Eye (tissue), 1 donor: ENCODE measurements around the gene SUDS3.

Experiments
- DNase-seq: peaks from one replicate; pipeline ENCODE4 v3.0.0-alpha.2; 2015

SUDS3 gene

DNA sequence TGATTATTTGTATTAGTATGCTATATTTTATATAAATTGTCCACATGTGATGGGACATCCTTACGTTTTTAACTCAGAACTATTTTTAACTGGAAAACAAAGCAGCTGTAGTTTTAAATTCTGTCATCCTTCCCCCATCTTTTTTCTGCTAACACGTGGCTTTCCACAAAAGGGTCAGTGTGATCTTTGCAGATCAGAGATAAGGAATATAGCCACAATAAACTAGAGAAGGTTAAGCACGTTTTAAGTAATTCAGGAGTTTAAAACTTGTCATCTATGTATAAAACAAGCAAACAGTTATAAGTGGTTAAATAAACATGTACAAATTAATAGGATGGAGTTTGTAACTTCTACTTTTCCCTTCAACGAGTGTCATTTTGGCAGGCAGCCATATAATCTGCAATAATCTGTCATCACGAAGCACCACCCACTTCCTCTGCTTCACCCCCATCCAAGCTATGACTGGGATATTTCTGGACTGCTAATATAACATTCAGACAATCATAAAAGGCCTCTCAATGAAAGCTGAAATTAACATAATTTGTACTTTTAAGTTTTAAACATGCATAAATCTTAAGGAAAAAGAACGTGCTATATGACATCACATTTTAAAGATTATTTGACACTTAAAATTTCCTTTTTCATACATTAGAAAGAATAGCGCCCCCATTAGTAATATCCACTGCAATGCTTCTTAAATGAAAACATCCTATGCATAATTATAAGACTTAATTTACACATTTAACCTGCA lies 18.9 kb upstream of the SUDS3 start:
- DNase-seq = peak; percentile 22

DNA sequence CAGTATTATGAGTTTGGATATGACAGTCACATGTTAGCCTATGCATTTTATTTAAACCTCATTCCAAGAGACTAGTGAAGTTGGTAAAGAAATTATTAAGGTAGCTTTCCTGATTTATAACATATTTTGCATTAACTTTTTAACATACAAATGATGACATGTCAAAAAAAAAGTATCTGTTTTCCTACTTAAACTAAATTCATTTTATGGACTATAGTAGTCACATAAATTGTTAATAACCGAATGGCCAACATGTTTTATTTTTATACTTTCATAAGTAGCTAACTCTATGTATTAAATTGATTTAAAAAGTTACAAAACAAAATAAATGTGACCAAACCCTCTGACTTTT lies 18.4 kb upstream of the SUDS3 start:
- DNase-seq = no peak

DNA sequence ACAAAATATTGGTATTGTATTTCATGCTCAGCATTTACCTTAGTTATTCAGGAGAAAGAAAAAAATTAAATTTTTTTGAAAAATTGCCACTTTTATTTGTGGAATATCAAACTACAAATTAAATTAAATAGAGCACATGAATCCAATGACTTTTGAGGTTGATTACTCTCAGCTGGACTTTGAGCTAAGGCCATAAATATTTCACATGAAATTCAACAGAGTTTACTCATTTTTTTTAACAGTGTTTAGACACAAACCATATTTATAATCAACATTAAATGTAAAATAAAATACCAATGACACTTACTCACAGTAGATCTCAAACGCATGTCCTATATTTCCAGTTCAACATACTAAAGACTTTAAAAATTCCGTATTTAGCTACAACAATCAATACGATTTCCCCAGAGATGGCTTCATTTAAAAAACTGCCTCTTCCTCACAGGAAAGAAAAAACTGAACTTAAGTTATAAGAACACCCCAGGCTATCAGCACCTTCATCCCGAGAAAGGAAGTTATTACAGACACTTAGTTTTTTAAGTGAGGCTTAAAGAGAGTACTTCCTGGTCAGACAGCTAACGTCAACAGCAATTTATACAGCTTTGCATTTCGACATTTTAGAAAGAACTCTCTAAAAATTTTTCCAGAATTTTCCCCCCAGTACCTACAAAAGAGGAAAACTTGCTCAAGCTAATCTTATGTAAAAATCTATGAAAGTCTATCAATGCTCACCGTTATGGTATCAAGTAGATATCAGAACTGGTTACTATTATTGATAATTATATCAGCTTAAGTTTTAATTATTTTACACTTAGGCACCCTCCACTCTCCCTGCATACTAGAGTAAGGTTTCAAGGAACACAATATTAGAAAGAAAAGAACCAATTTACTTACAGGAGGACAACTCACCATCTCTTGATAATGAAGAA lies 17.5 kb upstream of the SUDS3 start:
- no peak for DNase-seq

DNA sequence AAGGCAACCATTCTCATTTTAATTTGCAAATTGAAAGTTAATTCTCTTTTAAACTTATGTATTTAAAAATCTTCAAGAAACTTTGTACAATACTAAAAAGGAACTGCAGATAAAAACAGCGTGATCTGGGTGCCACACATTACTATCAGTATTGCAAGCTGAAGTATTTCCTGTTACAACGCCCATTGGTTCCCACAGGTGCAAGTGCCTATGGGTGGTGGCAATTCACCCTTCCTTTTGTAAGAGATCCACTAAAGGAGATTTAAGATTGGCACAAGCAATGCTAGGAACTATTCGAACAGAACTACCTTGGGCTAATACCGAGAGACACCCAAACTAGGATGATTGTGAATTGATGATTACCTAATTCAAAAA lies 16.8 kb upstream of the SUDS3 start:
- no peak for DNase-seq

DNA sequence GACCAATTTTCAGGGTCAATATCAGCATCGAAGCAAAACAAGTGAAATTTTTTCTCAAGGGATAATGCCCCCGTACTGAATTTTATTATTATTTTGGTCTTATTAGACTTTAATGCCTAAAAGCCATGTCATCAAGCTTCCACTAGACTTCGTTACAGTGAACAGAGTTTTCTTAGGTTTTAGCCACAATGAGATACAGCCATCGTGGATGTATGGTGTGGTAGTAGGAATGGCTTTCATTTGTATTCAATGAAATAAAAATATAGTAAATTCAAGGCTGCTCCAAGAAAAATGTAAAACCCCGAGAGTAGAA lies 15.3 kb upstream of the SUDS3 start:
- no peak for DNase-seq

DNA sequence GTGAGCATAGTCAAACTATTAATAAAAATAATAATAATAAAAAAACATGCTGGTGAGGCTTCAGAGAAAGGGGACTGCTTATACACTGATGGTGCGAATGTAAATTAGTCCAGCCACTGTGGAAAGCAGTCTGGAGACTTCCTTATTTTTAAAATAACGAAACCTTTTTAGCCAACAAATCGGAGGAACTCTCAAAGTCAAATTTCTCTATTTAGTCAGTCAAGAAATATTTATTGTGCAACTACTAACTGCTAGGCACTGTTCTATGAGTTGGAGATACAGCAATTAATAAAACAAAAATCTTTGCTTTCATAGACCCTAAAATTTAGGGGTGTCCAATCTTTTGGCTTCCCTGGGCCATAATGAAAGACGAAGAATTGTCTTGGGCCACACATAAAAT lies 14.5 kb upstream of the SUDS3 start:
- DNase-seq = no peak

DNA sequence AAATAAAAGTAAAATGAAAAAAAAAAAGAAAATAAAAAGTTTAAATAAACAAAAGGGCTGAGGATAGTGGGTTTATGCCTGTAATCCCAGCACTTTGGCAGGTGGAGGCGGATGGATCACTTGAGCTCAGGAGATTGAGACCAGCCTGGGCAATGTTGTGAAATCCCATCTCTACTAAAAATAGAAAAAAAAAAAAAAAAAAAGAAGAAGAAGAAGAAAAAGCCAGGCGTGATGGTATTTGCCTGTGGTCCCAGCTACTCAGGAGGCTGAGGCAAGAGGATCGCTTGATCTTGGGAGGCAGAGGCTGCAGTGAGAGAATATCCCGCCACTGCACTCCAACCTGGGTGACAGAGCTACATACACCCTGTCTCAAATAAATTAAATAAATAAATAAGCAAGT lies 7.5 kb upstream of the SUDS3 start:
- DNase-seq = no peak

DNA sequence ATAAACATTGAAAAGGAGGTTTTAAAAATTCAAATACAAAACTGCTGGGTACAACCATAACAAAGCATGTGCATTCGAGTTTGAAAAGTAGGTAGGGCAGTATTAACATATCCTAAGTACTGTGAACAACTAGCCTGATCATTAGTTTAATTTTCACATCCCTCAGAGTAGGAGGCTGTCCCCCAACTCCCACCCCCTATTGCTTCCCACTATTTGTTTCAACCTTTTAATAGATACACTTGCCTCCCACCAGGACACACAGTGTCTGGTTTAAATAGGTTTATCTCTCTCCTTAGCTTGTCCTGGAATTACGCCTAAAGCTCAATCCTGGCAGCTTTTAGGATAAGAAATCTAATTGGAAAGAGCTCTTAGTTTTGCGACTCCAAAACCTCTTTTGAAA lies 5.8 kb upstream of the SUDS3 start:
- no peak for DNase-seq

DNA sequence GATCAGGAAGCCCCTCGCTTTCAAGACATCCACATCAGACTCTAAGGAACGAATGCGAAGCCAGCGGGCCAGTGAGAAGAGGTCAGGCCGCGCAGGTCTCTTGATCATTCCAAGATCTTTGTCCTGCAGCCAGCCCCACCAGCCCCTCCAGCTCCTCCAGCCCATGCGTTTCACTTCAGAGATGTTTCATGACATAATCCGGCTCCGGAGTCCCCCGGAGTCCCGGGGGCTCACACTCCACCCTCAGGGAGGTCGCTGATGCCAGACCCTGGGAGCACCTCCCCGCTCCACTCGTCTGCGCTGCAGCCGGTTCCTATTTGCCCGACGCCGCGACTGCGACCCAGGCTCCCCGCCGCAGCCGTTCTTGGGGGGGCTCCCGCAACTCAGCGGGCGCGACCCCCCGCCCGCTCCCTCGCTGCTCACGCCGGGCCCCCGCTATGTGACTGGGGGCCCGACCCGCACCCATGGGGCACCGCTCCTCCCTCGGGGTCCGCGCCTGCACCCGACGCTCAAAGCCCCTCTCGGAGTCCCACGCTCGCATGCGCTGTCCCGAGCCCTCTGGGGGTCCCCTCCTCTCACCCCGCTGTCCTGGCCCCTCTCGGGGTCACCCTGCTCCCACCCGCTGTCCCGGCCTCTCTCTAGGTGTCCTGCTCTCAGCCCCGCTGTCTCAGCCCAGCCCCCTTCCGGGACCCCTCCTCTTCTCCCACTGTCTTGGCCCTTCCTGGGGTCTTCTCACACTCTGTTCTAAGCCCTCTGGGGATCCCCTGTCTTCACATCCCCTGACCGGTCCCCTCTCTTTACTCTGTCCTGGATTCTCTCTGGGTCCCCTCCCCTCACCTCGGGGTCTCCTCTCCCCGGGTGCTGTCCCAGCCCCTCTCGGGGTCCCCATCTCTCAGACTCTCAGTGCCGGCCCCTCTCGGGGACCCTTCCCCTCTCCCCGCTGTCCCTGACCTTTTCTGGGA lies 4.8 kb upstream of the SUDS3 start:
- peak; percentile 39 for DNase-seq

DNA sequence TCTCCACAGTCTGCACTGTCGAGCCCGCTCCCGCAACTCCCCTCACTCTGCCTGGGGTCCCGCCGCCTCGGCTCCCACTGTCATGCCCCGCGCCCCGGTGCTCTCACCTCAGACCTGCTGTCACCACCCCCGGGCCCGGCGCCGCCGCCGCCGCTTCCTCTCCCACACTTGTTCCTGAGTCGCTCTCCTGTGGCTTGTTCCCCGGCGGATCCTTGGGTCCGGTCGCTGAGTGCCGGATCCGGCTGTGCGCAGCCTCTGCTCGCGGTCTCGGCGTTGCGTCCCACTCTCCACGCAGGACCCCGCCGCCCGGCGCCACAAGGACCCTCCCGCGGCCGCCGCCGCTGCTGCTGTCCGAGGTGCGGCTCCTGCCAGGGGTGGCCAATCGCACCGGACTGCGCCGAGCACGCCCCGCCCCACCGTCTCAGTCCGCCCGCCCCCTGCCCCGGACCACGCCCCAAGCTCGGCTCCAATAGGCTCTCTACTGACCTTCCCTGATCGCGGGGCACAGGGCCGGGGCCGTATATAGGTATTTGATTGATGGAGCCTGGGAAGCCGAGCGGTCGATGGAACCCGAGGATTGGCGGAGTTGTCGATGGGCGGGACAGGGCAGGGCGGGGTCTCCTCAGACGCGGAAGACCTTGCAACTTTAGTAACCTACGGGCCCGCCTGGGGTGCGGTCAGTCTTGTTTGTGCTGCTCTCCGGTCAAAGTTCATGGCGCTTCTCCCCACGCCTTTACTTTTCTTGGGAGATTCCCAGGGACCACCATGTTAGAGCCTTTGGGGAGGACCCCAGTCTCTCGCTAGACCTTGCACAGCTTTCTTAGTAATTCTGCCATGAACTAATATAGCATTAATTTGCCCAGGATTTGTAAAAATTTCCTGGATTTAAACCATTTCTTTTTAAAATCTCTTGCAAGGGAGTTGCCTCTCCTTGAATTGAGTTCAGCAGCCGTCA lies 3.5 kb upstream of the SUDS3 start, which contains the start of gene TAOK3:
TSS of gene TAOK3 (minus strand) at position 367 of the 955 bp plus-strand sequence. CDS start 117,340 bp downstream, outside the sequence.
- peak; percentile 99 for DNase-seq

DNA sequence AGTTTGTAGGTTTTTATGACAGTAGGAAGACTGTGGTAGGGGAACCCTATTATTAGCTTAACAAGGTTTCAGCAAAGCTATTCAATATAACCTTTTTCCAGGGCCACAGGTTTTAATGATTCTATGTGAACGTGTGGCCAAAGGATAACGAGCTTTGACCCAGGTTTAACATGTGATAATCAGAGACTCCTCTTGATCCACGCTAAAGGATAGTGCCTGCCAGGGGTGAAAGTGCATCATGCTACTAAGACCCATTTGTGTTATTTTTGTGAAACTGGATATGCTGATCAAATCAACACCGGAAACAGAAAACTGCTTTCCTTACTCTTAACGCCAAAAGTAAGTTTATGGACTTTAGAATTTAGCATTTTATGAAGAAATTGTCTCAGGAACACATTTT lies 2.7 kb upstream of the SUDS3 start:
- no peak for DNase-seq

DNA sequence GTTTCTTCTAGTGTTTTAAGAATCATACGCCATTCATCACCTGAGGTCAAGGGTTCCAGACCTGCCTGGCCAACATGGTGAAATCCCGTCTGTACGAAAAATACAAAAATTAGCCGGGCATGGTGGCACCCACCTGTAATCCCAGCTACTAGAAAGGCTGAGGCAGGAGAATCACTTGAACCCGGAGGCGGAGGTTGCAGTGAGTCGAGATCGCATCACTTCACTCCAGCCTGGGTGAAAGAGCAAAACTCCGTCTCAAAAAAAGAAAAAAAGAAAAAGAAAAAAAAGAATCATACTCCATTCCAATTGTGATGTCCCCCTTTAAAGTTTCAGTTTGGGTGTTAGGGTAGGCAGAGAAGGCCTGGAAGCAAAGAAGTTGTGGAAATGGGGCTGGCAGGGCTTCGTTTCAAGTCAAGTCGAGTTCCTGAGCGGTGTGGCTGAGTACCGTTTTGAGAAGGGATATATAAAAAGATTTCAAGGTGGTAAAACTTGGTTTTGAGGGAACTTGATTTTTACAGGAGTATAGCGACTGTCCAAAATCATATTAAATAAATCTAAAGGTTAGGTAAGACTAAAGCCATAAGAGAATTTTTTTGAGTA lies 2.1 kb upstream of the SUDS3 start:
- no peak for DNase-seq

DNA sequence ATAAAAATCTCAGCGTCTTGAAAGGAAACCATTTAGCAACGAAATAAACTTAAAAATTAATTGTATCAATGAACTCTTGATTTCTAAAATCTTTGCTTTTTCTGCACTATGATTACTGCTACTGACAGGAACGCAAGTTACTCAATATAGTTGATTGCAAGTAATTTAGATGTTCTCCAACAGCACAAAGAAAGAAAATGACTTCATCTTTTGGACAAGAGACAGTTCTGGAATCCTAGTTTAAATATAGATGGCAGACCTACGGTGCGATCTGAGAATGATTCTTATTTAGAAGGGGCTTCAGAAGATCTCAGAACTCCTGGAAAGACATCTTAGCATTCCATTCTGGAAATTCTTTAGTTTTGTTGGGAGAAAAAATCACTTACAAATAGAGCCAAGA lies 1.4 kb upstream of the SUDS3 start:
- DNase-seq = no peak

DNA sequence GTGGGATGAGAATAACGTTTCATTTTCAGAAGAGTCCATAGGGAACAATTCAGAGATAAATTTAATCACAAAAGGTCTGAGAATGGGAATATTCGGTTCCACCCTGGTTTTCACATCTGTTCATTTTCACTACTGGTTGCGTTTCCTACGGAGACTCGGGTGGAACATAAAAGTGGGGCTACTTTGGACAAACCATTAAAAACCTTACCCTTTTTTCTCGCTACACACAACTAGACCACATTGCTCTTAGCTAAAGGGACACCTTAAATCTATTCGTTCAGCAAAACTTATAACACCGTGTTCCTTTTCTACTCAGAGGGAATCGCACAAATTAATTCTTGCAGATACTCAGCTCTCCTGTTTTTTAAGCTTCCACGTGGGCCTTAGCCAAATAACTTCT lies 1.0 kb upstream of the SUDS3 start:
- DNase-seq = no peak

DNA sequence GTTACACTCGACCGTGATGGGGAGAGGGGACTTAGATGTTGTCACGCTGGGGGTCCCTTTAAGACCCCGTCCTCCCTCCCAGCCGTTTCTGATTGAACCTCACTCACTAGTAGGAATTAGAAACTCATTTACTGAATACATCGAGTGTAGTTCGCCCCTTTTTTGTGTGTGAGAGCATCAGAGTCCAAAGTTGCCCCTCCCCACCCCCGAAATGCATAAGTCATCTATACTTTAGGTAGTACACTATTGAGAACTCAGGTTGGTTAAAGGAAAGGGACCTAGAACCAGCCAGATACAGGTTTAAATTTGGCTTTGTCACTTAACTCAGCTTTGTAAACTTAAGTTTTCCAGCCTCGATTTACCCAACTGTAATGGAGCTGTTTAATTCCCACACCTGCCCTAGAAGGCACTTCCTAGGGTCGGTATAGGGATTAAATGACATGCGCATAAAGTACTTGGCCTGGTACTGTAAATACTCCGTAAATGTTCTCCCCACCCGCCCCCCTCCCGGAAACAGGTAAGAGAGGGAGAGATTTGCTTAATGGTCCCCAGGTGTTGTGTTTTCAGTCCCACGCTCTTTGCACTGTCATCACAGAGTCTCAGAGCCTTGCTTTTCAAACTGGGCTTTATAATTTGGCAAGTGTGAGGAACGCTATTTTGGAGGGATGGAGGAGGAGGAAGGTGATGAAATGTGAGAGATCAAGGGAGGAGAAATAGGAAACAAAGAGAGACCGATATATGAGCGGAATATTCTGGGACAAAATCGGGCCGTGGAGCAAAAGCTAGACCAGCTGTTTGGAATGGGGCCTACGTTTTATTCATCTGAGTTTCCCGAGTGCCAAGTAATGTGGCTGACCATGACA lies 897 bp downstream of the SUDS3 start:
- DNase-seq = no peak

DNA sequence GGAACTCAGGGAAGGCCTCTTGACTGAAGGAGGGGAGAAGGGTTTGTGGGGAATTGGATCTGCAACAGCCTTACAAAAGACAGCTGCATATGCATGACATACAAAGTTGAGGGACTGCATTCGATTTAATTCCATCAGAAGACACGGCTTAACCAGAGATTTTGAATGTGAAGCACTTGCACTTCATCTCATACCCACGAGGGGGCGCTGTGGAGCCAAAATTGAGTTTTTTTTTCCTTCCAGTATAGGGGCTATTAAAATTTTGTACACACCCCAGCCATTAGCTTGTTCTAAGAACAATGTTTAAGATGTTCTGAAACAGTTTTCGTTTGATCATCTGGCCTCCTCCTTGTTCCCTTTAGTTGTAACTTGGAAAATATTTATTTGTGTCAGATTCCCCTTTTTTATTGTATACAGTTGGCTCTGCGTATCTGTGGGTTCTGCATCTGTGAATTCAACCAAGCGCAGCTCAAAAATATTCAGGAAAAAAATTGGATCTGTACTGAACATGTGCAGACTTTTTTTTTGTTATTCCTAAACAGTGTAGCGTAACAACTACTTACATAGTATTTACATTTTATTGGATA lies 1.6 kb downstream of the SUDS3 start:
- peak; percentile 90 for DNase-seq

DNA sequence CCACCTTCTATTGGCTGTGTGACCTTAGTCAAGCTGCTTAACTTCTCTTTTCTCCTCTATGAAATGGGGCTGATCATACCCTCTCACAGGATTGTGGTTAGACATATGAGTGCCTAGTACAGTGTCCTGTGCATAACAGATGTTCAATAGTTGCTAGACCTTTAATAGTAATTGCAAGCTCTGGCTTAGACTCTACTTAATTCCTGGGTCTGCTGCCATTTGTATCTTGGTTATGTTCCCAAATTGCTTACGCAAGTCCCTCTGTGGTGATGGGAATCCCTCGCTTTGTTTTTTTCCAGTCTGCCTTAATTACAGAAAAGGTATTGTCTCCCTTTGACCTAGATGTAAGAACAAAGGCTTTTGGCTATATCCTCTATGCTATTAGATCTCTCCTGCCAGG lies 15.1 kb downstream of the SUDS3 start:
- no peak for DNase-seq

DNA sequence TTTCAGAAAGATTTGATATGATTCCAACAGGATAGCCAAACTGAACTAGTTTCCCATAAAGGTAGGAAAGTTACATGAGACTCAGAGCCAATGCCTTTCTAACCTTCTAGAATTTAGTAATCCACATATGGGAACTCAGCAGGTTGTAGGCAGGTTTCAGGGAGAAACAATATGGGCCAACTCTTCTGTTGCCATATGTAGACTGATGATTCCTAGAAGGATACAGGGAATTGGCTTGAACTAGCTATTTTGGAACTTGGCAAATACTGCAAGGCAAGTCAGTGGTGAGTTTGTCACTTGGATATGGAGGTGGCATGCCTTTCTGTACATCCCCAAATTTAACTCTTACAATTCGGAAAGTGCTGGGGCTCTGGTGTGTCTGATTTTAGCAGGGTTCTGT lies 15.5 kb downstream of the SUDS3 start:
- no peak for DNase-seq

DNA sequence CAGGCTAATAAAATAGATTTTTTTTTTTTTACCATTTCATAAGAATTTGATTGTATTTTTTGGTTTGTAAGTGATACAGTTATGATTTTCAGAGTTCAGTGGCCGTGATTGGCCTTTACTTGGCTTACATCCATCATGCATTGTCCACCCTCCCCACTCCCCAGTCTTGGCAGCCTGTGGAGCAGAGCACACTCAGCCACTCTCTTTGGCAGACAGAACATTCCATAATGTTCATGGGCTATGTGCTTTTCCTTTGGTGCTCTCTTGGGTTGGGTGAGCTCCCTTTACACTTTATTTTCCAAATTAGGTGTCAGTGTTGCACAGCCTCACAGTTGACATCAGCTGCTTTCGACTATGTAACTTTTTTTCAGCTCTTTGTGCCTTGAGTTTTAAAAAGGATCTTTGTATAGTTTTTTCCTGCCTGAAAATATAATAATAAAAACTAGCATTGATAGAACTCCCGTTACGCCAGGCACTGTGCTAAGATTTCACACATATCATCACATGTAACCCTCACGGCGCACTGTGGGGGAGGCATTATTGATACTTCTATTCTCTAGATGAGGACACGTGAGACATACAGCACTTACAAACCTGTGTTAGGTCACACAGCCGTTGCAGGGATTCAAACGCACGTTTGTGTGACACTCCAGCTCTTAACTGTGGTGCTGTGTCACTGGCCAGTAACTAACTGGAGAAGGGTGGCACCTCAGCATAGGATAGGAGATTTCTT lies 21.5 kb downstream of the SUDS3 start:
- no peak for DNase-seq

DNA sequence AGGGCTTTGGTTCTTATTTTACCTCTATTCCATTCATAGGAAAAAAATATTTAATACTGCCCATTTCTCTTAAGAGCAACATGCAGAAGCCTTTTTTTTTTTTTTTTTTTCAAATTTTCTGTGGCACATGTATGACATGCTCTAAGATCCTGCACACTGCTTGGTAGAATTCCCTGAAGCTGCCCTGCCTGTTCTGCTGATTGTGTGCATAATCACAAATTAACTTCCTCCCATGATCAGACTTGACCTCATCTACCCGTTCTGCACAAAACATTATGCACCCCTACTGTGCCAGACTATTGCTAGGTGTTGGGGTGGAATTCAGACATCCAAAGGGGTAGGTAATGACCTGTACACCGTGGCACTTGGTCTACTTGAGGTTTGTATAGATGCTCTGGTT lies 22.2 kb downstream of the SUDS3 start:
- DNase-seq = no peak
